Endothelial cell of umbilical vein (primary cell): Measurements from ENCODE around the gene EXO5. TPM values are rescaled to one million over a fixed set of nuclear protein-coding genes. Genes with fewer than 3 reads are reported as not detected.

Source experiments
- BruUV-seq: library from RNA; stranded (reverse); fragments of 400-500 nt; replicated peaks from 2 replicates; lab custom pipeline; 2021; lab: Mats Ljungman, UMichigan
- CTCF ChIA-PET: fragments of 300-600, 350-600 bp; sonication (Branson Sonifier 250); formaldehyde crosslinking; loops from one replicate; lab custom pipeline; 2021; ENCODE audit warnings: antibody characterized with exemption, inconsistent platforms; lab: Charles Lee
- POLR2A ChIA-PET: fragments of 300-600, 350-600 bp; sonication (Branson Sonifier 250); formaldehyde crosslinking; loops from one replicate; lab custom pipeline; 2021; ENCODE audit warnings: antibody characterized with exemption, inconsistent platforms; lab: Charles Lee
- DNase-seq: peaks from one replicate; pipeline ENCODE4 v3.0.0-alpha.2; 2011; ENCODE audit warnings: low read depth, low spot score
- FAIRE-seq: peaks from 2 replicates; lab custom pipeline; 2011; peaks lifted over from hg19 to GRCh38; lab: Jason Lieb, UNC
- H2AFZ ChIP-seq: 2 replicates; pipeline ENCODE4 v1.6.0; 2012; ENCODE audit warnings: low read depth, low read length, control low read depth, inconsistent platforms
- H3K27ac ChIP-seq: 2 replicates; pipeline ENCODE4 v1.5.1; 2011; ENCODE audit warnings: low read depth, mild to moderate bottlenecking, control low read depth, low read length, moderate library complexity; ENCODE audit not compliant: insufficient read depth
- H3K27me3 ChIP-seq, 2 experiments: 2 replicates each; pipeline versions ENCODE4 v1.6.0 to v1.6.1; 2011; ENCODE audit warnings: low read length in 2 of 2, mixed read lengths in 1 of 2; ENCODE audit not compliant: control insufficient read depth in 2 of 2, insufficient read depth in 2 of 2
- H3K36me3 ChIP-seq, 2 experiments: 2 replicates in 1 of 2; 3 replicates in 1 of 2; pipeline ENCODE4 v1.5.1; 2011; ENCODE audit warnings: low read length in 2 of 2, mild to moderate bottlenecking in 1 of 2, moderate library complexity in 1 of 2; ENCODE audit not compliant: control insufficient read depth in 2 of 2, insufficient read depth in 2 of 2; ENCODE audit errors: extremely low read depth in 1 of 2
- H3K4me1 ChIP-seq: 3 replicates; pipeline ENCODE4 v1.5.1; 2011; ENCODE audit warnings: mild to moderate bottlenecking, low read length; ENCODE audit not compliant: control insufficient read depth, insufficient read depth; ENCODE audit errors: extremely low read depth
- H3K4me2 ChIP-seq: 2 replicates; pipeline ENCODE4 v1.6.1; 2011; ENCODE audit warnings: low read length, control low read depth, mixed read lengths; ENCODE audit not compliant: insufficient read depth
- H3K4me3 ChIP-seq, 3 experiments: fragments of 200-600 bp in 1 of 3; sonication (generic), shearing (Covaris generic) in 1 of 3; replicated peaks in 1 of 3; 2 replicates each; pipeline ENCODE4 v1.5.1; 2011 to 2016; ENCODE audit warnings: control low read depth in 3 of 3, low read length in 3 of 3, mild to moderate bottlenecking in 2 of 3, inconsistent platforms in 1 of 3, low read depth in 1 of 3, moderate library complexity in 1 of 3; ENCODE audit not compliant: insufficient read depth in 1 of 3
- H3K79me2 ChIP-seq: 2 replicates; pipeline ENCODE4 v1.6.0; 2012; ENCODE audit warnings: low read length, inconsistent platforms; ENCODE audit not compliant: control insufficient read depth, insufficient read depth
- H3K9ac ChIP-seq: replicated peaks from 2 replicates; pipeline ENCODE3; 2011; ENCODE audit warnings: low read length, control low read depth; ENCODE audit not compliant: insufficient read depth; ENCODE audit errors: extremely low read depth
- H3K9me1 ChIP-seq: replicated peaks from 3 replicates; pipeline ENCODE4 v1.6.0; 2011; ENCODE audit warnings: mild to moderate bottlenecking, low read length; ENCODE audit not compliant: control insufficient read depth, insufficient read depth; ENCODE audit errors: extremely low read depth
- H3K9me3 ChIP-seq: replicated peaks from 2 replicates; pipeline ENCODE4 v1.5.1; 2012; ENCODE audit warnings: low read length, inconsistent platforms; ENCODE audit not compliant: control insufficient read depth, insufficient read depth
- H4K20me1 ChIP-seq: replicated peaks from 2 replicates; pipeline ENCODE3; 2011; ENCODE audit warnings: mild to moderate bottlenecking, low read length; ENCODE audit not compliant: control insufficient read depth, insufficient read depth; ENCODE audit errors: extremely low read depth
- CTCF ChIP-seq, 2 donors: IDR thresholded peaks; 1 replicate in 1 of 2; 2 replicates in 1 of 2; pipeline ENCODE4 v1.5.1; 2011; ENCODE audit warnings: low read length in 2 of 2, mild to moderate bottlenecking in 2 of 2, moderate library complexity in 2 of 2, control low read depth in 1 of 2, inconsistent platforms in 1 of 2, low read depth in 1 of 2; ENCODE audit not compliant: insufficient read depth in 1 of 2; ENCODE audit errors: extremely low read depth in 1 of 2
- EZH2 ChIP-seq: IDR thresholded peaks from 2 replicates; pipeline ENCODE4 v1.6.1; 2012; ENCODE audit warnings: borderline replicate concordance, low read depth, mild to moderate bottlenecking, moderate library complexity, low read length, inconsistent platforms; ENCODE audit not compliant: severe bottlenecking
- FOS ChIP-seq: IDR thresholded peaks from 2 replicates; pipeline ENCODE4 v1.6.1; 2011; ENCODE audit warnings: mild to moderate bottlenecking, low read length, moderate library complexity, borderline replicate concordance; ENCODE audit not compliant: insufficient read depth
- GATA2 ChIP-seq: IDR thresholded peaks from 2 replicates; pipeline ENCODE4 v1.7.0; 2011; ENCODE audit warnings: low read depth, mild to moderate bottlenecking, moderate library complexity, mixed read lengths, low read length; ENCODE audit not compliant: insufficient read length, insufficient read depth
- JUN ChIP-seq: IDR thresholded peaks from 2 replicates; pipeline ENCODE4 v1.6.1; 2011; ENCODE audit warnings: borderline replicate concordance, low read depth; ENCODE audit not compliant: insufficient read length, insufficient read depth
- MYC ChIP-seq: IDR thresholded peaks from one replicate; pipeline ENCODE4 v1.6.1; 2011; ENCODE audit warnings: mild to moderate bottlenecking, low read depth, low read length
- POLR2A ChIP-seq: IDR thresholded peaks from 2 replicates; pipeline ENCODE4 v1.6.1; 2012; ENCODE audit warnings: low read depth, mild to moderate bottlenecking, control low read depth, low read length
- POLR2AphosphoS5 ChIP-seq: IDR thresholded peaks from 2 replicates; pipeline ENCODE4 v1.6.1; 2012; ENCODE audit warnings: low read depth, mild to moderate bottlenecking, control low read depth, low read length, moderate library complexity; ENCODE audit not compliant: insufficient read depth
- dilution Hi-C: fragments of 300-500 bp; cut with MboI; formaldehyde crosslinking; loops from one replicate; pipeline ENCODE4 v1.15.0; 2019; ENCODE audit warnings: low sequenced_read_pairs; ENCODE audit not compliant: extremely low pct_ligation_motif_present
- intact Hi-C: fragments of 100-400 bp; cut with micrococcal nuclease; formaldehyde crosslinking; loops from one replicate; pipeline ENCODE4 v1.10.0; 2022
- polyA plus RNA-seq, 4 experiments: library from polyadenylated mRNA; depleted of rRNA in 3 of 4; stranded (reverse) in 3 of 4; unstranded in 1 of 4; fragments of >200 nt; gene quantifications; 2 replicates each; pipeline versions ENCODE4 v1.2.1 to v1.2.3, GENCODE V29; 2011 to 2012; ENCODE audit warnings: missing spikeins in 1 of 4
- total RNA-seq: library from RNA; stranded (reverse); gene quantifications from 2 replicates; pipeline ENCODE4 v1.2.3, GENCODE V29; 2021
- TF ChIP-seq, protein P1 (sequence below): IDR thresholded peaks from 2 replicates; pipeline ENCODE4 v1.6.1; 2011; ENCODE audit not compliant: insufficient read depth, insufficient read length

Gene EXO5
- total and polyA plus RNA-seq, 2 donors (not counting 3 experiments of a cell fraction or from before 2014, with no cell fraction given): 7.0 to 13.0 TPM

DNA sequence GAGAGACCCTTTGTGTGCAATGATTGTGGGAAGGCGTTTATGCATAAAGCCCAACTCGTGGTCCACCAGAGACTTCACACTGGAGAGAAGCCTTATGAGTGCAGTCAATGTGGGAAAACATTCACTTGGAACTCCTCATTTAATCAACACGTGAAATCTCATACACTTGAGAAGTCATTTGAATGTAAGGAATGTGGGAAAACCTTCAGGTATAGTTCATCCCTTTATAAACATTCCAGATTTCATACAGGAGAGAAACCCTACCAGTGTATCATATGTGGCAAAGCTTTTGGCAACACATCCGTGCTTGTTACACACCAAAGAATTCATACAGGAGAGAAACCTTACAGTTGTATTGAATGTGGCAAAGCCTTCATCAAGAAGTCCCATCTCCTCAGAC, 38.4 kb downstream of the EXO5 start:
- CTCF ChIA-PET: no interaction called here
- H3K4me3 ChIP-seq: no peak overlapping the region
- intact Hi-C loops (no loop called here), dilution Hi-C loops (no loop called here)
- H3K27ac ChIP-seq: no peak overlapping the region
- no peak for TF ChIP-seq POLR2AphosphoS5
- TF ChIP-seq POLR2A: no peak
- TF ChIP-seq FOS: no peak
- TF ChIP-seq JUN: no peak
- TF ChIP-seq GATA2: no peak
- no peak for TF ChIP-seq CTCF (IDR thresholded peaks at IDR 0.05; ENCODE audit: extremely low read depth in 1 of 2, insufficient read depth in 1 of 2, low read depth in 1 of 2, low read length in 2 of 2)
- TF ChIP-seq, protein P1, sequence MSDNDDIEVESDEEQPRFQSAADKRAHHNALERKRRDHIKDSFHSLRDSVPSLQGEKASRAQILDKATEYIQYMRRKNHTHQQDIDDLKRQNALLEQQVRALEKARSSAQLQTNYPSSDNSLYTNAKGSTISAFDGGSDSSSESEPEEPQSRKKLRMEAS: no peak
- TF ChIP-seq EZH2: no peak
- no peak for TF ChIP-seq MYC
- H2AFZ ChIP-seq: no peak overlapping the region
- DNase-seq: no peak
- no peaks in the 10 kb centered on the region for H3K9me1 ChIP-seq
- H3K4me1 ChIP-seq: no peaks in the 10 kb centered on the region
- H4K20me1 ChIP-seq: no peaks in the 10 kb centered on the region
- POLR2A ChIA-PET: no interaction called here
- H3K9ac ChIP-seq: no peak overlapping the region
- peaks cover 0 to 3% of the 10 kb centered on the region in 2 experiments for H3K36me3 ChIP-seq
- FAIRE-seq: no peak
- no peaks in the 10 kb centered on the region for H3K27me3 ChIP-seq
- peaks cover 5% of the 10 kb centered on the region for H3K9me3 ChIP-seq
- no peak overlapping the region for H3K4me2 ChIP-seq
- no peaks in the 10 kb centered on the region for H3K79me2 ChIP-seq
- BruUV-seq: no TSS peak
